H9 (cell line): ENCODE results near the gene PTPN22. TPM values are rescaled to one million over a fixed set of nuclear protein-coding genes. Genes with fewer than 3 reads are reported as not detected.

Experiments used
- DNase-seq: peaks from one replicate; pipeline ENCODE4 v3.0.0-alpha.2; 2017
- H2AFZ ChIP-seq: one replicate; pipeline ENCODE4 v1.6.1; 2013; ENCODE audit warnings: mild to moderate bottlenecking, low read length, control low read depth, moderate library complexity
- H2AK5ac ChIP-seq: 2 replicates; pipeline ENCODE4 v1.6.1; 2013; ENCODE audit warnings: low read length, control low read depth, mixed read lengths; ENCODE audit not compliant: insufficient read length
- H2BK120ac ChIP-seq: one replicate; pipeline ENCODE4 v1.6.1; 2013; ENCODE audit warnings: low read depth, mild to moderate bottlenecking, low read length, control low read depth, inconsistent platforms; ENCODE audit not compliant: poor library complexity, severe bottlenecking
- H2BK12ac ChIP-seq: 2 replicates; pipeline ENCODE4 v1.6.1; 2013; ENCODE audit warnings: low read length, control low read depth, mixed read lengths, low read depth; ENCODE audit not compliant: insufficient read length
- H2BK15ac ChIP-seq: 2 replicates; pipeline ENCODE4 v1.6.1; 2013; ENCODE audit warnings: low read depth, low read length, control low read depth
- H2BK20ac ChIP-seq: one replicate; pipeline ENCODE4 v1.6.1; 2013; ENCODE audit warnings: low read depth, mild to moderate bottlenecking, low read length, control low read depth, inconsistent platforms; ENCODE audit not compliant: poor library complexity, severe bottlenecking
- H2BK5ac ChIP-seq: 2 replicates; pipeline ENCODE4 v1.6.1; 2013; ENCODE audit warnings: low read length, control low read depth, mixed read lengths; ENCODE audit not compliant: insufficient read length
- H3K14ac ChIP-seq: 2 replicates; pipeline ENCODE4 v1.6.1; 2013; ENCODE audit warnings: low read length, control low read depth; ENCODE audit not compliant: insufficient read depth
- H3K18ac ChIP-seq: 2 replicates; pipeline ENCODE4 v1.6.1; 2013; ENCODE audit warnings: low read depth, mild to moderate bottlenecking, mixed read lengths, low read length, control low read depth; ENCODE audit not compliant: insufficient read length
- H3K23ac ChIP-seq: 2 replicates; pipeline ENCODE4 v1.6.1; 2013; ENCODE audit warnings: low read length, control low read depth, mixed read lengths, low read depth; ENCODE audit not compliant: insufficient read length
- H3K23me2 ChIP-seq: 2 replicates; pipeline ENCODE4 v1.6.1; 2013; ENCODE audit warnings: low read depth, mild to moderate bottlenecking, mixed read lengths, low read length, control low read depth; ENCODE audit not compliant: insufficient read length, poor library complexity, severe bottlenecking
- H3K27ac ChIP-seq: 2 replicates; pipeline ENCODE4 v1.5.1; 2013; ENCODE audit warnings: low read length, control low read depth, mixed read lengths, low read depth; ENCODE audit not compliant: insufficient read length
- H3K27me3 ChIP-seq: 2 replicates; pipeline ENCODE4 v1.6.1; 2013; ENCODE audit warnings: low read length, control low read depth, inconsistent platforms; ENCODE audit not compliant: insufficient read depth
- H3K4ac ChIP-seq: 2 replicates; pipeline ENCODE4 v1.6.1; 2013; ENCODE audit warnings: low read depth, mild to moderate bottlenecking, control low read depth, inconsistent platforms, low read length, moderate library complexity
- H3K4me1 ChIP-seq: 2 replicates; pipeline ENCODE4 v1.6.1; 2013; ENCODE audit warnings: low read length, control low read depth, inconsistent platforms; ENCODE audit not compliant: insufficient read depth
- H3K4me2 ChIP-seq: 2 replicates; pipeline ENCODE4 v1.6.1; 2013; ENCODE audit warnings: low read length, control low read depth, mixed read lengths; ENCODE audit not compliant: insufficient read length, insufficient read depth
- H3K56ac ChIP-seq: 2 replicates; pipeline ENCODE4 v1.6.1; 2013; ENCODE audit warnings: low read depth, mild to moderate bottlenecking, mixed read lengths, low read length, control low read depth; ENCODE audit not compliant: insufficient read length
- H3K79me1 ChIP-seq: 2 replicates; pipeline ENCODE4 v1.6.1; 2013; ENCODE audit warnings: low read depth, mild to moderate bottlenecking, moderate library complexity, low read length, control low read depth, inconsistent platforms; ENCODE audit not compliant: insufficient read depth, poor library complexity, severe bottlenecking
- H3K79me2 ChIP-seq: 2 replicates; pipeline ENCODE4 v1.6.1; 2013; ENCODE audit warnings: low read length, control low read depth, inconsistent platforms; ENCODE audit not compliant: insufficient read depth
- H3K9ac ChIP-seq: 2 replicates; pipeline ENCODE4 v1.6.1; 2013; ENCODE audit warnings: low read length, control low read depth, mixed read lengths; ENCODE audit not compliant: insufficient read length; ENCODE audit errors: extremely low read depth
- H3K9me3 ChIP-seq: one replicate; pipeline ENCODE4 v1.6.1; 2013; ENCODE audit warnings: low read depth, low read length, inconsistent platforms; ENCODE audit not compliant: control insufficient read depth
- H3T11ph ChIP-seq: one replicate; pipeline ENCODE4 v1.6.1; 2013; ENCODE audit warnings: mild to moderate bottlenecking, low read length, control low read depth, inconsistent platforms
- H4K20me1 ChIP-seq: one replicate; pipeline ENCODE4 v1.6.1; 2013; ENCODE audit not compliant: control insufficient read depth, insufficient read length, insufficient read depth
- H4K5ac ChIP-seq: 2 replicates; pipeline ENCODE4 v1.6.1; 2013; ENCODE audit warnings: low read depth, mild to moderate bottlenecking, mixed read lengths, low read length, control low read depth; ENCODE audit not compliant: insufficient read length
- H4K8ac ChIP-seq: replicated peaks from 2 replicates; pipeline ENCODE4 v1.6.1; 2013; ENCODE audit warnings: low read length, control low read depth, mixed read lengths, low read depth; ENCODE audit not compliant: insufficient read length
- H4K91ac ChIP-seq: 2 replicates; pipeline ENCODE4 v1.6.1; 2013; ENCODE audit warnings: low read depth, mild to moderate bottlenecking, moderate library complexity, mixed read lengths, low read length, control low read depth; ENCODE audit not compliant: insufficient read length
- H3K27ac Mint-ChIP-seq, 3 experiments: 2 replicates in 2 of 3; 3 replicates in 1 of 3; pipeline ENCODE4 v1.8.0; 2020 to 2021; ENCODE audit warnings: mixed read lengths in 3 of 3, mild to moderate bottlenecking in 1 of 3, moderate library complexity in 1 of 3
- H3K27me3 Mint-ChIP-seq: 2 replicates; pipeline ENCODE4 v1.8.0; 2021; ENCODE audit warnings: low read depth, mild to moderate bottlenecking, moderate library complexity, mixed read lengths
- H3K36me3 Mint-ChIP-seq, 3 experiments: 2 replicates in 2 of 3; 3 replicates in 1 of 3; pipeline ENCODE4 v1.8.0; 2020 to 2021; ENCODE audit warnings: low read depth in 3 of 3, mixed read lengths in 3 of 3; ENCODE audit not compliant: insufficient read depth in 1 of 3
- H3K4me1 Mint-ChIP-seq, 2 experiments: 2 replicates each; pipeline ENCODE4 v1.8.0; 2020; ENCODE audit warnings: mixed read lengths in 2 of 2
- H3K4me3 Mint-ChIP-seq, 2 experiments: 2 replicates in 1 of 2; 3 replicates in 1 of 2; pipeline ENCODE4 v1.8.0; 2020 to 2021; ENCODE audit warnings: mild to moderate bottlenecking in 2 of 2, mixed read lengths in 2 of 2, moderate library complexity in 1 of 2
- H3K9me3 Mint-ChIP-seq, 2 experiments: 2 replicates in 1 of 2; 3 replicates in 1 of 2; pipeline ENCODE4 v1.8.0; 2020; ENCODE audit warnings: mild to moderate bottlenecking in 2 of 2, mixed read lengths in 2 of 2, moderate library complexity in 1 of 2
- total RNA-seq: library from RNA; stranded (reverse); gene quantifications from 2 replicates; pipeline ENCODE4 v1.2.1, GENCODE V29; 2021
- TF ChIP-seq, protein P1 (sequence below): fragments of 200-600 bp; sonication (generic); conservative IDR thresholded peaks from 3 replicates; pipeline ENCODE4 v1.8.0; 2021; ENCODE audit warnings: antibody characterized with exemption, mild to moderate bottlenecking

The PTPN22 gene
- total RNA-seq, 1 experiment from 2014 or later = not detected

DNA sequence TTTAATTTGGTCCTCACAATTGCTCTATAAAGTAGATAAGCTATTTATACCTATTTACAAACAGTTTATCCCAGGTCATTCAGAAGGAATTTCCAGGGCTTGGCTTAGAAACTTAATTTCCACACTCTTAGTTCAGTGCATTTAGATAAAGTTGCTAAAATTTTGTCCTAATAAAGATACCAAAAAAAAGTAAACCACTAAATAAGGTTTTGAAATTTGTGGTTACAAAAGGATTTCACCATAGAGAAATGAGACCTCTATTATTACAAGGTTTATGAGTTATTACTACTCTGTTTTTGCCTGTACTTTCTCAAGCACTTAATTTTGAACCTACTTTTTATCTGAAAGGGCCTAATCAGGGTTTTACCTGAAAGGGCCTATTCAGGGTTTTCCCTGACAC is 22.4 kb downstream of the PTPN22 start:
- TF ChIP-seq, protein P1, sequence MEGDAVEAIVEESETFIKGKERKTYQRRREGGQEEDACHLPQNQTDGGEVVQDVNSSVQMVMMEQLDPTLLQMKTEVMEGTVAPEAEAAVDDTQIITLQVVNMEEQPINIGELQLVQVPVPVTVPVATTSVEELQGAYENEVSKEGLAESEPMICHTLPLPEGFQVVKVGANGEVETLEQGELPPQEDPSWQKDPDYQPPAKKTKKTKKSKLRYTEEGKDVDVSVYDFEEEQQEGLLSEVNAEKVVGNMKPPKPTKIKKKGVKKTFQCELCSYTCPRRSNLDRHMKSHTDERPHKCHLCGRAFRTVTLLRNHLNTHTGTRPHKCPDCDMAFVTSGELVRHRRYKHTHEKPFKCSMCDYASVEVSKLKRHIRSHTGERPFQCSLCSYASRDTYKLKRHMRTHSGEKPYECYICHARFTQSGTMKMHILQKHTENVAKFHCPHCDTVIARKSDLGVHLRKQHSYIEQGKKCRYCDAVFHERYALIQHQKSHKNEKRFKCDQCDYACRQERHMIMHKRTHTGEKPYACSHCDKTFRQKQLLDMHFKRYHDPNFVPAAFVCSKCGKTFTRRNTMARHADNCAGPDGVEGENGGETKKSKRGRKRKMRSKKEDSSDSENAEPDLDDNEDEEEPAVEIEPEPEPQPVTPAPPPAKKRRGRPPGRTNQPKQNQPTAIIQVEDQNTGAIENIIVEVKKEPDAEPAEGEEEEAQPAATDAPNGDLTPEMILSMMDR = no peak
- H3K27ac ChIP-seq = no peak overlapping the region

More for the DNA sequence above, 22.4 kb downstream of the PTPN22 start:
- H3K4me2 ChIP-seq = no peak overlapping the region
- no peaks in the 10 kb centered on the region for H3K79me1 ChIP-seq
- Mint-ChIP-seq H3K4me1 (no peaks in the 10 kb centered on the region), H3K27ac (no peak overlapping the region), H3K4me3 (no peak overlapping the region), H3K9me3 (peaks cover 7 to 10% of the 10 kb centered on the region in 2 experiments; a peak in 3 of 5 replicates), H3K27me3 (no peaks in the 10 kb centered on the region), H3K36me3 (peaks cover 3 to 11% (median 4%) of the 10 kb centered on the region in 3 experiments; a peak in 5 of 7 replicates)
- no peaks in the 10 kb centered on the region for H3K4me1 ChIP-seq
- no peak overlapping the region for H3K14ac ChIP-seq
- H3K4ac ChIP-seq = no peak overlapping the region
- no peak overlapping the region for H3K23ac ChIP-seq
- H4K20me1 ChIP-seq = no peaks in the 10 kb centered on the region
- no peak overlapping the region for H3K9ac ChIP-seq
- no peak overlapping the region for H4K91ac ChIP-seq
- H2BK12ac ChIP-seq = no peak overlapping the region
- no peak overlapping the region for H2AK5ac ChIP-seq
- no peak overlapping the region for H2BK15ac ChIP-seq
- H3K23me2 ChIP-seq = no peaks in the 10 kb centered on the region
- no peak overlapping the region for H3K18ac ChIP-seq
- no peaks in the 10 kb centered on the region for H3K79me2 ChIP-seq
- no peaks in the 10 kb centered on the region for H3K27me3 ChIP-seq
- no peak overlapping the region for H4K5ac ChIP-seq
- H2BK20ac ChIP-seq = no peak overlapping the region
- no peak overlapping the region for H2BK120ac ChIP-seq
- no peak overlapping the region for H2AFZ ChIP-seq
- H3T11ph ChIP-seq = no peak overlapping the region
- H4K8ac ChIP-seq = no peak overlapping the region
- no peak for DNase-seq
- no peak overlapping the region for H2BK5ac ChIP-seq
- H3K56ac ChIP-seq = no peak overlapping the region
- H3K9me3 ChIP-seq = no peaks in the 10 kb centered on the region
